Stimulated activated effector memory CD8-positive, alpha-beta T cell treated with anti-CD3 and anti-CD28 coated beads, Interleukin-12 subunit alpha, Interleukin-12 subunit beta, amount 100 ng/mL, for 72 hours (primary cell): ENCODE measurements around the gene LRRFIP1.
"Not testable (repeated sequence)": the region's sequence is repeated elsewhere in the genome, so short reads cannot be mapped to it uniquely, and the experiment has no call there.

Source experiments
- ATAC-seq: fragments of 150-1000 bp; cut with Tn5 transposase; 2 replicates; pipeline ENCODE4 v1.10.0; 2021
- DNase-seq, 2 donors: peaks; one replicate each; pipeline ENCODE4 v3.0.0; 2021 to 2022; ENCODE audit warnings: low spot score in 2 of 2
- H3K27ac Mint-ChIP-seq: one replicate; pipeline ENCODE4 v1.8.0; 2022; ENCODE audit warnings: mild to moderate bottlenecking, mixed read lengths
- H3K36me3 Mint-ChIP-seq: one replicate; pipeline ENCODE4 v1.8.0; 2022; ENCODE audit warnings: mild to moderate bottlenecking, mixed read lengths
- H3K4me1 Mint-ChIP-seq: one replicate; pipeline ENCODE4 v1.8.0; 2022; ENCODE audit warnings: mixed read lengths
- H3K4me3 Mint-ChIP-seq: one replicate; pipeline ENCODE4 v1.8.0; 2022; ENCODE audit warnings: mild to moderate bottlenecking, mixed read lengths
- H3K9me3 Mint-ChIP-seq: one replicate; pipeline ENCODE4 v1.8.0; 2022; ENCODE audit warnings: mixed read lengths

LRRFIP1 gene

DNA sequence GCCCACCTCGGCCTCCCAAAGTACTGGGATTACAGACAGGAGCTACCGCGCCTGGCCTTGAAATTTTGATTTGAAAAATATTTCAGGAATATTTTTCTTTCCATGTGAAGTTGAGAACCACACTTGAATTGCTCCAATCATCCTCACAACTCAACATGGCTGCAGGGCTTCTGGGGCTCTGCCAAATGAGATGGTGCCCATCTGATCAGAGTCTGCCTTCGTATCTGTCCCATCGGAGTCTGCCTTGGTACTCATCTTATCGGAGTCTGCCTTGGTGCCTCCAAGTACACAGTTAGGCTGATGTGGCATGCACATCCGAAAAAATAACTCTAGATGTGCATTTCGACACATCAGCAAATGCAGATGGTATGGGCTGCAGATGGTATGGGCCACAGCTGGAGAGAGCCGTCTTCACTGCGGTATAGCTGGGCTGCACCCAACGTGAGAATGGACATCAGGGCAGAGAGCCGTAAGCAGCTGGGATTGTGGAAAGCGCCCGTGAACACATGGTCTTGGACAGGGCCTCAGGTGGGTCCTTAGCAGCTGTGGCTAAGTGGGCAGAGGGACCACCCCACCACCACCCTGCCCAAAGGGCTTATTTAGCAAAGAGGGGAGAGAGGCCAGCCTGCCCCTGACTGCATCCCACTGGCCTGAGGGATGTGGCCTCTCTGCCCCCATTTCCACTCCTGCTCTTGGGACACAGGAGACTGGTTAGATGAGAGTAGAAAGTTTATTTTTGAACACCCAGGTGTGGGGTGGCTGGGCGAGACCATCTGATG lies 119.1 kb downstream of the LRRFIP1 start:
- ATAC-seq (no peak), DNase-seq (no peak)
- H3K9me3 Mint-ChIP-seq = no peaks in the 10 kb centered on the region
- peaks cover 95% of the 10 kb centered on the region for H3K36me3 Mint-ChIP-seq
- no peak overlapping the region for H3K27ac Mint-ChIP-seq
- no peak overlapping the region for H3K4me3 Mint-ChIP-seq
- H3K4me1 Mint-ChIP-seq = peaks cover 42% of the 10 kb centered on the region

DNA sequence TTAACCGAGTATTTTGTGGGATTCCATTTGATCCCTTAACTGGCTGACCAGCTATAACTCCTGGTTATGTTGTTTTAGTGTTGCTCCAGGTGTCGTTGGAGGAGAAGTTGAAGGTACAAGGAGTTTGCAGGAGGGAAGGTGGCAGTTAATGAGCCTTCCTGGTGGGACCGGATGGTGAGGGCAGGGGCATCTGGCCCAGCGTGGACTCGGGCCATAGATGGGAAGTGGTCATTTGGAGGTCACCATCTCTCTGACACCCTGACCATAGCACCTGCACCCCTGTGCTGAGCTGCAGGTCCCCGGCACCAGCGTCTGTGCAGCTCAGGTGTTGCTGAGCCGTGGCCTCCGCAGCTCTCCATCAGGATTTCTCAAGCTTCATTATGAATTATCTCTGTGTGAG lies 119.8 kb downstream of the LRRFIP1 start:
- H3K27ac Mint-ChIP-seq = no peak overlapping the region
- H3K9me3 Mint-ChIP-seq = no peaks in the 10 kb centered on the region
- no peak overlapping the region for H3K4me3 Mint-ChIP-seq
- ATAC-seq (no peak), DNase-seq (no peak)
- peaks cover 95% of the 10 kb centered on the region for H3K36me3 Mint-ChIP-seq
- H3K4me1 Mint-ChIP-seq = peaks cover 43% of the 10 kb centered on the region

DNA sequence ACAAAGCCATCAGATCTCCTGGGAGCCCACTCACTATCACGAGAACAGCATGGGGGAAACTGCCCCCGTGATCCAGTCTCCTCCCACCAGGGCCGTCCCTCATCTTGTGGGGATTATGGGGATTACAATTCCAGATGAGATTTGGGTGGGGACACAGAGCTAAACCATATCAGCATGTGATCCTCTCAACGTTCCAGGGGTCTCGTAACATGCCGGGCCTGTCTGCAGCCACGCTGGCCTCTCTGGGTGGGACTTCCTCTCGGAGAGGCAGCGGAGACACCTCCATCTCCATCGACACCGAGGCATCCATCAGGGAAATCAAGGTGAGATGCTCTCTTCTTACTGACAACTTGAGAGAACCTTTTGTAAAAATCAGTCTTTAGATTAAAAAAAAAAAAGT lies 121.6 kb downstream of the LRRFIP1 start:
- DNase-seq (no peak), ATAC-seq (no peak)
- Mint-ChIP-seq H3K4me1 (peaks cover 38% of the 10 kb centered on the region), H3K36me3 (peaks cover 96% of the 10 kb centered on the region), H3K4me3 (no peak overlapping the region), H3K27ac (peak overlapping the region; percentile 37), H3K9me3 (no peaks in the 10 kb centered on the region)

DNA sequence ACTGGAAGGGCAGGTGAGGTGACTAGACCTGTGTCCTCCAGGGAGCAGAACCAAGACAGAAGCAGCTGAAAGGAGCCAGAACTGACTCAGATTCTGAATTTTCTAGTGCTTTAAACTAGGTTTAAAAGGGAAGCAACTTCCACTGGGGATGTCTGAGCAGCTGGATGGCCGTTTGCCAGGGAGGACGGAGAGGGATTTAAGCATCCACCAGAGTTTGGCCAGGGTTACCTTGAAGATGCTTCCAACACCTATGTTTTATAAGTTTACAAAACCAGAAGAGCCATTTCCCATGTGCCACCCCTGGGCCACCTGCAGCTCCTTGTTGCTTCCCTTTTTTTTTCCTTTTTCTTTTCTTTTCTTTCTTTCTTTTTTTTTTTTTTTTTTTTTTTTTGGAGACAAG lies 122.6 kb downstream of the LRRFIP1 start:
- Mint-ChIP-seq H3K9me3 (no peaks in the 10 kb centered on the region), H3K4me1 (peaks cover 34% of the 10 kb centered on the region), H3K36me3 (peaks cover 96% of the 10 kb centered on the region), H3K4me3 (no peak overlapping the region), H3K27ac (no peak overlapping the region)
- DNase-seq = no peak
- ATAC-seq = no peak

DNA sequence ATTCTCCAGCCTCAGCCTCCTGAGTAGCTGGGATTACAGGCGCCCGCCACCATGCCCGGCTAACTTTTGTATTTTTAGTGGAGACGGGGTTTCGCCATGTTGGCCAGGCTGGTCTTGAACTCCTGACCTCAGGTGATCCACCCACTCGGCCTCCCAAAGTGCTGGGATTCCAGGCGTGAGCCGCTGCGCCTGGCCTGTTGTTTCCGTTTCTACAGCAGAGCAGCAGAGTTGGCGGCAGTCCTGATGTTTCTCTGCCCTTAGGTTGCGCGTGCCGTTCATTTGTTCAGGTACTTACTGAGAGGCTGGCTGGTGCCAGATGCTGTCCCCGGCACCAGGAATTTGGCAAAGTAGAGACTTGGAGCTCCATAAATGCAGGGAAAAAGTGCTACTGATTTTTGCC lies 123.1 kb downstream of the LRRFIP1 start:
- H3K9me3 Mint-ChIP-seq, DNase-seq, ATAC-seq, H3K27ac Mint-ChIP-seq, H3K4me3 Mint-ChIP-seq: not testable (repeated sequence)
- Mint-ChIP-seq H3K36me3 (peaks cover 96% of the 10 kb centered on the region), H3K4me1 (peaks cover 30% of the 10 kb centered on the region)

DNA sequence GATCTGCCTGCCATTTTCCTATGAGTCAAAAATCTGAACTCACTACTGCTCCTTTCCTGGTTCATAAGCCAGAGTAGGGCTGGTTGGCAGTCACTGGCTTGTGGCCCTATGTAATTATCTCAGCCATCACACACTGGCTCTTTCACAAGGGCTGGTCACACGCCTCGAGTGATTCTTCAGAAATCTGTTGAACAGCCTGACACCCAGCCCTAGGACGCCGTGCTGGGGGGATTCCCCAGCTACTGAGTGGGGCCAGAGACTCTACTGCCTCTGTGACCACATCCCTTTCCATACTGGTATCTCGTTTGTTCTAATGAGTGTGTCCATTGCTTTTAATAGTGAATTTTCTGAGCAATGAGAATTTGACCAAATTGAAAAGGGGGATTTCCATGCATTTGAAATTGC lies 125.4 kb downstream of the LRRFIP1 start:
- peak; percentile 100 for ATAC-seq
- peaks cover 100% of the 10 kb centered on the region for H3K36me3 Mint-ChIP-seq
- no peaks in the 10 kb centered on the region for H3K9me3 Mint-ChIP-seq
- H3K4me1 Mint-ChIP-seq = peaks cover 30% of the 10 kb centered on the region
- peak overlapping the region; percentile 30 for H3K4me3 Mint-ChIP-seq
- peak overlapping the region; percentile 82 for H3K27ac Mint-ChIP-seq
- peak; percentile 29 to 73 for DNase-seq

DNA sequence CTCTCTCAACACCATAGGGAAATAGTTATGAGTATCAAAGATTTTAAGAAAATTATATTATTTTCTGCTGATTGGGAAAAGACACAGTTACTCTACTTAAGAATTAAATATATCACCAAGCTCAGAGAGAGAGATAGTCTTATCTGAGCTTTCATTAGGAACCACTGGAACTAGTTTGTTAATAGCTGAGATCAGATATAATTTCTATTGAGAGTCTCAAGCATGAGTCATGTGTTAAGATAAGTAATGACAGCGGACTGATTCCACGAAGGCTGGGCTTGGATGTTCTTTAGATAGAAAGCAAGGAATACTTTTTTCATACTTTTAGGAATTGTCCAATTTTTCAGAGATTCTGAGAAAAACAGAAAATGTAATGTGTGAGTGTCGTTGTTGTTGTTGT lies 126.8 kb downstream of the LRRFIP1 start:
- Mint-ChIP-seq H3K4me3 (no peak overlapping the region), H3K36me3 (peaks cover 100% of the 10 kb centered on the region), H3K4me1 (peaks cover 30% of the 10 kb centered on the region), H3K27ac (peak overlapping the region; percentile 82), H3K9me3 (no peaks in the 10 kb centered on the region)
- DNase-seq = no peak
- no peak for ATAC-seq

DNA sequence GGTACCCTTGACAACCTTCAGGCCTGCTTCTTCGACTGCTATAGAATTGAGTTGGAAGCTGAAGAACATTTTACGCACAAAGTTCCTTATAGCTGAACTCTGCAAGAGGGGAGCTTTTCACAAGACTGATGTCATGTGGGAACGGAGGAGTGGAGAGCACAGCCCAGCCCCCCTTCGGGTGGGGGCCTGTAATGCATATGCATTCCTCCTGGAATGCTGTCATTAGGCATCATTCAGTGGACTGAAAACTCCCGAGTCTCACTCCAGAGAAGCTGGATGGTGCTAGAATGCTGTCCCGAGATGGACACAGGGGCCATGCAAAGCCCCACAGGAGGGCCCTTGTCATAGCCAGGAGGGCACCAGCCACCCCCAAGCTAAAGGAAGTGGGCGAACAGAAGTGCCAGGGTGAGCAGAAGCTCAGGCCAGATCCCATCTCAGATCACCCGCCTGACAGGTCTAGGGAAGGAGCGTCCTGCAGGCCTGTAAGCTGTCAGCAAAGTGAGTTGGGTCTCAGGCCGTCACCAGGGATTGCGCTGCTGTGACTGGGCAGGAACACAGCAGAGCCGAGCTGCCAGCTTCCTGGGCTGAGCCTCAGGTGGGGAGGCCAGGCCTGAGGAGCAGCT lies 127.3 kb downstream of the LRRFIP1 start:
- Mint-ChIP-seq H3K36me3 (peaks cover 100% of the 10 kb centered on the region), H3K27ac (no peak overlapping the region), H3K9me3 (no peaks in the 10 kb centered on the region), H3K4me3 (no peak overlapping the region), H3K4me1 (peaks cover 25% of the 10 kb centered on the region)
- ATAC-seq (no peak), DNase-seq (no peak)

DNA sequence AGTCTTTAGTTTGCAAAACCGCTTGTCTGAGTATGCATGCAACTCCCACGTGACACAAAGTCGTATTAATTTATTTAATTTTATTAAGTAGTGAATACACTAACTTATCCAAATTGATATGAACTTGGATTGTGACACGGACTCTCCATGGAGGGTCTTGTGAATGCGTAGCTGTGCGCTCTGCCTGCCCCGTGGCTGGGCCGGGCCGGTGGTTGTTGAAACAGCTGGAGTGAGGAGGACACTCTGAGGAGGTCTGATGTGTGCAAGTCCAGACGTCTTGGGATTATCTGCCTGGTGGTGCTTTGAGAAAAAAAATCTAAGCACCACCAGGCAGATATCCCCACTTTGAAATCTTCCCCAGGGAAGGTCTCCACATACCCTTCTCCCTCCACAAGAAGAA lies 130.2 kb downstream of the LRRFIP1 start:
- no peaks in the 10 kb centered on the region for H3K9me3 Mint-ChIP-seq
- ATAC-seq (no peak), DNase-seq (no peak)
- H3K36me3 Mint-ChIP-seq = peaks cover 100% of the 10 kb centered on the region
- peaks cover 14% of the 10 kb centered on the region for H3K4me1 Mint-ChIP-seq
- no peak overlapping the region for H3K4me3 Mint-ChIP-seq
- no peak overlapping the region for H3K27ac Mint-ChIP-seq

DNA sequence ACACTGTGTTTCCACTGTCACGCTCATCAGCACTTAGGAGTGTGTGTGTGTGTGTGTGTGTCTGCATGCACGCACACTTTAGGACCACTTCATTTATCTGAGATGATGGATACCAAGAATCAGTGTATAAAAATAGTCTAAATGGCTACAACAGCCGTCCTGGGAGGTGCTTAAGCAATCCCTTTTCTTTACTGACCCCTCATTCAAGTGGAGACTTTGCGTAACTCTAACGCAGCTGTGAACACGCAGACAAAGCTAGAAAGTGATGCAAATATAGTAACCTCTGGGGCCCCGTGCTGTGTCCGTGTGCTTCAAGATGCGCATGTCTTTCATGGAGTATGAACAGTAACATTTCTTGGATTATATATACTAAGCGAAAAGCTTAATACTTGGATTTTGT lies 130.8 kb downstream of the LRRFIP1 start:
- Mint-ChIP-seq H3K4me1 (peaks cover 14% of the 10 kb centered on the region), H3K27ac (no peak overlapping the region), H3K9me3 (no peaks in the 10 kb centered on the region), H3K36me3 (peaks cover 100% of the 10 kb centered on the region), H3K4me3 (no peak overlapping the region)
- no peak for ATAC-seq
- DNase-seq = no peak

DNA sequence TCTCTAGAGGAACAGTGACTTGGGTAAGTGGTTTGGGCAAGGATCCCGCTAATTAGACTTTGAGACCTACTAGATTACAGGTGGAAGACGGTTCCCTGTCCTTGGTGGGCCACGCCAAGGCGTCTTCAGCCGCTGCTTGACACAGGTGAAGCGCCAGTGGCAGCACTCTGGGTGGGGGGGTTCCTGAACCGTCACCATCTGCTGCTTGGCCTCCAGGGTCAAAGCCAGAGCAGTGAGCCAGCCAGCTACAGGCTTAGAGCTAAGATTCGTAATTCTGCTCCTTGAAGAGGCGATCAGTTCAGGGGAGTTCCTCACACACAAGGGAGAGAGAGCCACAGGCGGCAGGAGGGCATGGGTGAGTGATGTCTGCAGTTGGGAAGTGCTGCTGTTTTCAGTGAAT lies 131.8 kb downstream of the LRRFIP1 start:
- H3K27ac Mint-ChIP-seq = no peak overlapping the region
- DNase-seq (no peak), ATAC-seq (no peak)
- H3K36me3 Mint-ChIP-seq = peaks cover 100% of the 10 kb centered on the region
- H3K9me3 Mint-ChIP-seq = no peaks in the 10 kb centered on the region
- H3K4me3 Mint-ChIP-seq = no peak overlapping the region
- H3K4me1 Mint-ChIP-seq = peaks cover 20% of the 10 kb centered on the region

DNA sequence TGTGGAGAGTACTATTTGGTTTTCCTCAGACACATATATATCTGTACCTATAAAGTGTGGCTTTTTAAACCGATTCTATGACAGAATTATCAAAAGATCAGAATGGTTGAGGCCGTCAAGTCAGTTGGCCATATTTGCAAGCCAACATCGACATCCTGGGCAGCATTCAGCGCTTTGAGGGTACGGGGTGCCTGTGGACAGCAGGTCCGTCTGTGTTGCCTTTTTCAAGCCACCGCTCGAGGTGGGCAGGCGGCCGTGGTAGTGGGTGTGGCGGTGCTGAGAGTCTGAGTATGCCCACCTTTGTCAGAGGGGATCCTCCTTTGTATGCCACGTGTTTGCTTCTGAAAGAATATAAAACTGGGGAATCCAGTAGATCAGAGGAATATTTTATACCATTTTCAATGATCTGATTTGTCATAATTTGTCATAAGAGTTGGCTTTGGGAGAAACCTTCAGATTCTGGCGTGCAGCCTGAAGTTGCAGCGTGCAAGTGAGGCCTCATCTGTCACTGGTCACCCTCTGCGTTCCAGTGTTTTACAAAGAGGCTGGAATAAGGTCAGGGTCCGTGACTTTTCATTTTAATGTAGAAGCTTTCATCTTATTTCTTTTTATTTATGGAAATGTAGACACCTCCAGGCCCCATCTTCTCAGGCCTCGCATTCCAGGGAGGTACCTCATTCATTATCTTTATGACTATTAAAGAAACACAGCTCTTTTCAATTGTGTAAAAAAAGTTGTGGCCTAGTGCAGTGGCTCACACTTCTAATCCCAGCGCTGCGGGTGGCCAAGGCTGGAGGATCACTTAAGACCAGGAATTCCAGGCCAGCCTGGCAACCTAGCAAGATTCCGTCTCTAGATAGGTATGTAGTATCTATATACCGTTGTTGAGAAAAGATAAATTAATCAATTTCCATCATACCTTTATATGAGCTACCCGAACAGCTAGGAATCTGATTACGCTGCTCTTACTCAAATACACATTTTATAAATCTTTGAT lies 133.4 kb downstream of the LRRFIP1 start:
- Mint-ChIP-seq H3K4me3 (no peak overlapping the region), H3K36me3 (peaks cover 100% of the 10 kb centered on the region), H3K4me1 (peaks cover 20% of the 10 kb centered on the region), H3K27ac (peak overlapping the region; percentile 12), H3K9me3 (no peaks in the 10 kb centered on the region)
- ATAC-seq (no peak), DNase-seq (no peak)

DNA sequence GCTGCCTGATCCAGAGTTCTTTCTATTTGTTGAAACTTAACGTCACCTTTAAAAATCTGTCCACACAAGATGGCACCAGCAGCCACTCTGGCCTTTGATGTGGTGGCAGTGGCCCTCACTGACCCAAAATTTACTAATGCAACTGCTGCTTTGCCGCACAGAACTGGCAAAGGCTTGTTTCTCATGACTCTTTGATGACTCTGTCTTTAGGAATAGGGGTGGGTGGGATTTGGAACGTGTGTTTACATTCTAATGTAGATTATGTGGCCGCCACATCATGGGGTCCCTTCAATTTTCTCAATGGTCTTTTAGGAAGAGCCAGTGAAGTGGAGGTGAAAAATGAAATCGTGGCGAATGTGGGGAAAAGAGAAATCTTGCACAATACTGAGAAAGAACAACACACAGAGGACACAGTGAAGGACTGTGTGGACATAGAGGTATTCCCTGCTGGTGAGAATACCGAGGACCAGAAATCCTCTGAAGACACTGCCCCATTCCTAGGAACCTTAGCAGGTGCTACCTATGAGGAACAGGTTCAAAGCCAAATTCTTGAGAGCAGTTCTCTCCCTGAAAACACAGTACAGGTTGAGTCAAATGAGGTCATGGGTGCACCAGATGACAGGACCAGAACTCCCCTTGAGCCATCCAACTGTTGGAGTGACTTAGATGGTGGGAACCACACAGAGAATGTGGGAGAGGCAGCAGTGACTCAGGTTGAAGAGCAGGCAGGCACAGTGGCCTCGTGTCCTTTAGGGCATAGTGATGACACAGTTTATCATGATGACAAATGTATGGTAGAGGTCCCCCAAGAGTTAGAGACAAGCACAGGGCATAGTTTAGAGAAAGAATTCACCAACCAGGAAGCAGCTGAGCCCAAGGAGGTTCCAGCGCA lies 135.2 kb downstream of the LRRFIP1 start:
- not testable (repeated sequence) for DNase-seq, H3K9me3 Mint-ChIP-seq, H3K4me3 Mint-ChIP-seq
- ATAC-seq = peak; percentile 92
- Mint-ChIP-seq H3K27ac (peak overlapping the region; percentile 58), H3K4me1 (peaks cover 20% of the 10 kb centered on the region), H3K36me3 (peaks cover 100% of the 10 kb centered on the region)

DNA sequence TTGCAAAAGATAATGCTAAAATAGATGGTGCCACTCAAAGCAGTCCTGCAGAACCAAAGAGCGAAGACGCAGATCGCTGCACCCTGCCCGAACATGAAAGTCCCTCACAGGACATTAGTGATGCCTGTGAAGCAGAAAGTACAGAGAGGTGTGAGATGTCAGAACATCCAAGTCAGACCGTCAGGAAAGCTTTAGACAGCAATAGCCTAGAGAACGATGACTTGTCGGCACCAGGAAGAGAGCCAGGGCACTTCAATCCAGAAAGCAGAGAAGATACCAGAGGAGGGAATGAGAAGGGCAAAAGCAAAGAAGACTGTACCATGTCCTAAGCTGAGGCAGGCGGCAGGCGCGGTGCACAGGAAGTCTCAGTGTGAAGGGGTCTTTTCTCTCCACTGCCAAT lies 136.4 kb downstream of the LRRFIP1 start:
- Mint-ChIP-seq H3K27ac (peak overlapping the region; percentile 58), H3K9me3 (no peaks in the 10 kb centered on the region), H3K4me3 (no peak overlapping the region), H3K36me3 (peaks cover 100% of the 10 kb centered on the region), H3K4me1 (peaks cover 20% of the 10 kb centered on the region)
- ATAC-seq (no peak), DNase-seq (no peak)
